ENCODE results near the gene ZNF398.

Gene ZNF398

DNA sequence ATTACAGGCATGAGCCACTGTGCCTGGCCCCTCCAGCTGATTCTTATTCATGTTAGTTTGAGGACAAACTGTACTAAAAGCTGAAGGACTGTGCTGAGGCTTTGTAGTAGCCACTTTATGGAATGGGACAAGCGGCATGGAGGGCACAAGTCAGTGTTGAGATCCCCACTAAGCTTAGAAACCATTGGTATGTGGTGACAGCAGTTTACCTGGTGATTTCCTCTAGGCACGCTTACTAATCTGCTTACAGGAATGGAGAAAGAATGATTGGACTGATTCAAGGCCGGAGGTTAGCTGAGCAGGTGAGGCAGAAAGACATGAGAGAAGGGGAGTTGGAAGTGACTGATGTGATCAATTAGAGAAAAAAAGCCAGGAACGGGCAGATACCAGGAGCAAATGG is 3.7 kb downstream of the ZNF398 start:
- DNase-seq (ENCODE audit: low read depth, low spot score), result no peak

DNA sequence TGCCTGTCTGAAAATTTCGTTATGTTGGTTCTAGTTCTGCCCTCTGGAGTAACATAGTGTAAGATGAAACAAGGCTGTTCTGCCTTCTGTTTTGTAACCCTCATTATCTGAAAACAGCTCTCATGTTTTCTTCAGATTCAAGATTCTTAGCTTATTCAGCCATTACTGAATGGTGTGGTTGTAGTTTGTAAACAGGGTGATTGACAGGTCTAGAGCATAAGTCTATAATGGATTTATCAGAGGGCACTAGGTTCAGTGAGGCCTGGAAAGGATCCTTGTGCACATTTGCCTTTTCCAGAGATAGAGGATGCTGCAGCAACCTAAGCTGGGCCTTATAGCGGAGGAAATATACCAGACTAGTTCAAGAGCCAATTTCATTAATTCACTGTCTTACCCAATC is 6.1 kb downstream of the ZNF398 start:
- no peak for DNase-seq (ENCODE audit: low read depth, low spot score)

DNA sequence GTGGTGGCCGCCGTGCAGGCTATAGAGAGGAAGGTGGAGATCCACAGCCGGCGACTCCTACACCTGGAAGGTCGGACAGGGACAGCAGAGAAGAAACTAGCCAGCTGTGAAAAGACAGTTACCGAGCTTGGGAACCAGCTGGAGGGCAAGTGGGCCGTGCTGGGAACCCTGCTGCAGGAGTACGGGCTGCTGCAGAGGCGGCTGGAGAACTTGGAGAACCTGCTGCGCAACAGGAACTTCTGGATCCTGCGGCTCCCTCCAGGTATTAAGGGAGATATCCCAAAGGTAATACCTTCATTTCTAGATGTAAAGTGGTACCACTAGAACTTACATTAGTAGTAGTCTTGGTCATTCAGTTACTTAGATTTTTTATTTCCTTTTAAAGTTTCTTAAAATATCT is 6.8 kb downstream of the ZNF398 start:
- DNase-seq (ENCODE audit: low read depth, low spot score), result no peak

DNA sequence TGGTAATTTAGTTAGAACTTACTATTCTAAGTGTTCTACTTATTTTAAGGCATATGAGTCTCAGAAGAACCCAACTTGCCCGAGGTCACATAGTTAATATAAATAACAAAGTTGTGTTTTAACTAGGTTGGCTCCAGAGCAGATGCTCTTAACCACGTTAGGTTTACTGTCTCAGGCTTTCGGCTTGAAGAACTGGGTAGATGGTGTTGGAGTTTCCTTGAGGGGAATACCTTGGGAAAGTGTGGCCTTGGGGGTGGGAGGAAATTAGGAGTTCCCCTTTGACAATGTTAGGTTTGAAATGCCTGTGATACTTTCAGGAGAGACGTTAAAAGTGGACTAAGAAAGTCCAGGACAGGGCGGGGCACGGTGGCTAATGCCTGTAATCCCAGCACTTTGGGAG is 9.6 kb downstream of the ZNF398 start:
- DNase-seq (ENCODE audit: low read depth, low spot score), result no peak

DNA sequence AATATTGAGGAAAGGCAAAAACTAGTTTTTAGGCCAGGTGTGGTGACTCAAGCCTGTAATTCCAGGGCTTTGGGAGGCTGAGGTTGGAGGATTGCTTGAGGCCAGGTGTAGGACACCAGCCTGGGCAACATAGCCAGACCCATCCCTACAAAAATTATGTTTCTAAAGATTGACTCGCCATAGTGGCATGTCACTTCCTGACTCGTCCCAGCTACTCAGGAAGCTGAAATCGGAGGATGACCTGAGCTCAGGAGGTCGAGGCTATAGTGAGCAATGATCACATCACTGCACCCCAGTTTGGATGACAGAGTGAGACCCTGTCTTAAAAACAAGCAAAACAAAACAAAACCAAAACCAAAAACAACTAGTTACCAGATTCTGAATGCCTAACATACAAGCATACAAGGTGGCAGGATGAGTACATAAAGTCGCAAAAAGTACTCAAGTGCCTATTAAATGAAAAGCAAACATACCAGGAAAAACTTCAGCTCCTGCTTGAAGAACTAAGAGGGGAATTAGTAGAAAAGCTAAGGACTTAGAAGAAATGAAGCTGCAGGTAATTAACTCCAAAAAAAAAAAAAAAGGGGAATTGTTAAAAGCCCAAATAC is 14.1 kb downstream of the ZNF398 start:
- DNase-seq (ENCODE audit: low read depth, low spot score), result no peak

DNA sequence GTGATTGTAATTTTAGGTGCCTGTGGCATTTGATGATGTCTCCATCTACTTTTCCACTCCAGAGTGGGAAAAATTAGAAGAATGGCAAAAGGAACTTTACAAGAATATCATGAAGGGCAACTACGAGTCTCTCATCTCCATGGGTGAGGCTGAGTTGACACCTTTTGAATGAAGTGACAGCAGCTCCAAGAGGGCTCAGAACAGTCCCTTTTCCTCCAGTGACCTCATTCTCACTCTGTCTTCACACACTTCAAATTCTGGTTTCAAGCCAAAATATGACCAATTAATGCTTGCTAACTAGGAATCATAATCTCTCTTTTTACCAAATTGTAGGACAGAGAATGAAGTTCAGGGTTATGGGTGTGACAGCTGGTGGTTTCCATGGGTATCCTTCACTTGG is 18.9 kb downstream of the ZNF398 start:
- DNase-seq (ENCODE audit: low read depth, low spot score), result no peak

DNA sequence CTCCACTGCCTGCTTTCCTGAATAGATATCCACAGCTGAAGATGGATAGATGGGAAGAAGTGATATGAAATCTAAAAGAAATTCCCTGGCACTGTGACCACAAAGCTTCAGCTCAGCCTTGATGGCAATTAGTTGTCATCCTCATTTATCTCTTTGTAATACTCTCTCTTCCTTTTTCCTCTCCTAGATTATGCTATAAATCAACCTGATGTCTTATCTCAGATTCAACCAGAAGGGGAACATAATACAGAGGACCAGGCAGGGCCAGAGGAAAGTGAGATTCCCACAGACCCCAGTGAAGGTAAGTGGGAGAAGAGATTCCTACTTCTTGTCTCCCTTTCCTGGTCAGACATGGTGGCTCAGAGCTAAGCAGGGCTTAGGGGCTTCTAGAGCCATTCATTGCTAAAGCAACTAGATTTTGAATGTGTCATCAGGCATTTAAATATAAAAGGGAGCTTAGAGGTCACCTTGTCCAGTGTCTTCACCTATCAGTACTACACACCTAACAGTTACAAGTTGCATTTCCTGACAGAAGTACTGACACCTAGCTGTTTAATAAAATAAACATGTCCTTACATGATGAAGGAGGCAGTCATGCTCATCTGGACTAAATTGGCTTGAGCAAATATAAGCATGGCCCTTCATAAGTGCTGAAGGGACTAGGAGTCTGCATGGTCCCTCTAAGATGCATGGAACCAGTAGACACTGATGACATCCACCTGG is 19.5 kb downstream of the ZNF398 start:
- no peak for DNase-seq (ENCODE audit: low read depth, low spot score)

DNA sequence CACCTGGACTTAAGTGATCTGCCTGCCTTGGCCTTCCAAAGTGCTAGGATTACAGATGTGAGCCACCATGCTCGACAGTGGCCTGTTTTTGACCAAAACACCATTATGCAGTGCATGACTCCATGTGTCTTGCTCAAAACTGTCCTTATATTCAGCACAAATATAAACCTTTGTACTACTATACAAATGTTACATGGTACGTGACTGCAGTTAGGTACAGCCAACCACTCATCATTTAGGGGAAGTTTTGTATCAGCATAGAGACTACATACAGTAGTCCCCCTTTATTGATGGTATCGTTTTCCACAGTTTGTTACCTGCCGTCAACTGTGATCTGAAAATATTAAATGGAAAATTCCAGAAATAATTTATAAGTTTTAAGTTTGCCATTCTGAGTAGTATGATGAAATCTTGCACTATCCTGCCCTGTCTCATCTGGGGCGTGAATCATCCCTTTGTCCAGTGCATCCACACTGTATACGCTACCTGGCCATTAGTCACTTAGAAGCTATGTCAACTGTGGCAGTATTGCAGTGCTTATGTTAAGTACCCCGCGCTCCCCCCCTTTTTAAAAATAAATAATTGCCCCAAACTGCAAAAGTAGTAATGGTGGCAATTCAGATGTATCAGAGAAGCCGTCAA is 24.8 kb downstream of the ZNF398 start:
- DNase-seq (ENCODE audit: low read depth, low spot score), result no peak

DNA sequence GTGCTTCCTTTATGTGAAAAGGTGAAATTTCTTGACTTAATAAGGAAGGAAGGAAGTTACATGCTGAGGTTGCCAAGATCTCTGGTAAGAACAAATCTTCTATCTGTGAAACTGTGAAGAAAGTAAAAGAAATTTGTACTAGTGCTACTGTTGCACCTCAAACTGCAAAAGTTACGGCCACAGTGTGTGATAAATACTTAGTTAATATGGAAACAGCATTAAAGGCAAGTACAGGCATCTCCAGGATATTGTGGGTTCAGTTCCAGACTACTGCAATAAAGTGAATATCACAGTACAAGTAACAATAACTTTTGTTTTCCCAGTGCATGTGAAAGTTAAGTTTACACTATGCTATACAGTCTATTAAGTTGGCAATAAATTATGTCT is 25.3 kb downstream of the ZNF398 start:
- DNase-seq (ENCODE audit: low read depth, low spot score), result no peak

DNA sequence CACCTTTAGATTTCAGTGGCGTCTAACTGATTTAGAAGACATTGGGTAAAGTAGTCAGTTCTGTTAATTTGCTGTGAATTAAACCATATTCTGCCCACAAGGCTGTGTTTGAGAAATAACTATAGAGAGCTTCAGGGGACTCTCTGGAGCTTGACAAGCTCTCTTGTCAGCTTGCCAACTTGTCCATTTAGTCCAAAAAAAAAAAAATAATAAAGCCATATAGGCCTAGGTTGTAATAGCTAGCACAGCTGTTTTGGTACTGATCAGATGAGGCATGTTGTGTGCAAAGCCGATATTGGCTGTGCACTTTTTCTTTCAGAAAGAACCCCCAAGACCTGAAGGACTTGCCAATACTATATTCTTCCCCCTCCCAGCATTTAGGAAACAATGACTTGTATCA is 27.9 kb downstream of the ZNF398 start:
- DNase-seq (ENCODE audit: low read depth, low spot score), result no peak

DNA sequence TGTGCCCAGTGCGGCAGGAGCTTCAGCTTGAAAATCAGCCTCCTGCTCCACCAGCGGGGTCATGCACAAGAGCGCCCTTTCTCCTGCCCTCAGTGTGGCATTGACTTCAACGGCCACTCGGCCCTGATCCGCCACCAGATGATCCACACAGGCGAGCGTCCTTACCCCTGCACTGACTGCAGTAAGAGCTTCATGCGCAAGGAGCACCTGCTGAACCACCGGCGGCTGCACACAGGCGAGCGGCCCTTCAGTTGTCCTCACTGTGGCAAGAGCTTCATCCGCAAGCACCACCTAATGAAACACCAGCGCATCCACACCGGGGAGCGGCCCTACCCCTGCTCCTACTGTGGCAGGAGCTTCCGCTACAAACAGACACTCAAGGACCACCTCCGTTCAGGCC is 32.0 kb downstream of the ZNF398 start:
- no peak for DNase-seq (ENCODE audit: low read depth, low spot score)

DNA sequence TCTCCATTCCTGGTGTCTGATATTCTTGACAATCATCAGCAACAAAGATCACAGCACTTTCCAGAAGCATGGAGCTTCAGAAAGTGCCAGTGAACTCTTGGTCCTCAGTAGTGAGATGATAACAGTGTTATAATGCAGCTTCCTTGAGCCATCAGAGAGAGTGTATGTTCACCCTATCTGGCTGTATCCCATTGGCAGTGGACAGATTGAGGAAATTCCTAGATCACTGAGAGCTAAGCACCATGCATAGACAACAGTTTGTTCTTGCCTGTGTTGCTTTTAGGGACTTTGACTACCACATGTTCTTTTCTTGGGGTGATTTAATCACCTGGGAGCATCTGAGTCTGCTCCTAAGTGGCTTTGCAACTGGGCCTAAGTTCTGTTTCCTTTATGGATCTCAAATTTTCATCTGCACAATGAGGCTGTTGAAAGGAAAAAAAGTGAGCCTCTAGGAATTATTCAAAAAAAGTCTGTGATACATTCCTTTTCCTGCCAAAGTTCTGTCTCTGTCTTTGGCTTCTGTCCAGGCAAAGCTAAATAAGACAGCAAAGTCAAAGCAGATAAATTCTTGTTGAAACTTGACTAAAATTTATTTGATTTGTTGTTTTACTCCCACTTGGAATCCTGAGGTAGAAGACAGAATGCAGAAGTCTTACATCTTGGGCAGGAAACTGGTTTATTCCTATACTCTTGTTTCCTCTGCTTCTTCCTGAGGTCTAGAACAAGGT is 33.6 kb downstream of the ZNF398 start:
- no peak for DNase-seq (ENCODE audit: low read depth, low spot score)

DNA sequence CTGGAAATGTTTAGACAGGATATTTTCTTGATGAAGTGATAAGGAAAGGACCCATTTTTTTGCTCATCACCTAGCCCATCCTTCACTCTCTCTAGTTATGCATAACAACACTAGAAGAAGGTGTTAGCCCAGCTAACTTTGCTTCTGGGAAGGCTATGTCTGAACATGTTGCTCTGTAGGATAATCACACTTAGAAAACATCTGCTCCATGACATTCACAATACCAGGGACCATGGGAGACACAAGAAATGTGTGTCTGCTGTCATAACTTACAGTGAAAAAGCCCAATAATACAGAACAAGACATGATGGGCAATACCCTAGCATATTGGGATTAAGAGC is 34.2 kb downstream of the ZNF398 start:
- DNase-seq (ENCODE audit: low read depth, low spot score), result no peak

DNA sequence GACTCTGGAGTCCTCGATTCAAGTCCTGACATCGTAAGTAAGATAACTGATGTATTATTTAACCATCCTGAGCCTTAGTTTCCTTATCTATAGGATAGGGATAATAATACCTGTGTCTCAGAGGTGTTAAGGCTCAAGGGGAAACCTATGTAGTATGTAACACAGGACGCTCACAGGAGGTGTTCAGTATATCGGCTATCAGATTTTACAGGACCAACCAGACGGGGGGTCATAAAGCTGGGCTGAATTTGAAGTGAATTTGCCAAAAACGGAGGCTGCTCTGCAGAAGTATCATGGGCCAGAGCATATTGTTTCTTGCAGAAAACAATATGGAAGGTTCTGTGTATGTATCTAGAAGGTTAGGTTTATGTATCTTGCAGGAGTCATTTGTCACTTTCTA is 37.0 kb downstream of the ZNF398 start:
- no peak for DNase-seq (ENCODE audit: low read depth, low spot score)

DNA sequence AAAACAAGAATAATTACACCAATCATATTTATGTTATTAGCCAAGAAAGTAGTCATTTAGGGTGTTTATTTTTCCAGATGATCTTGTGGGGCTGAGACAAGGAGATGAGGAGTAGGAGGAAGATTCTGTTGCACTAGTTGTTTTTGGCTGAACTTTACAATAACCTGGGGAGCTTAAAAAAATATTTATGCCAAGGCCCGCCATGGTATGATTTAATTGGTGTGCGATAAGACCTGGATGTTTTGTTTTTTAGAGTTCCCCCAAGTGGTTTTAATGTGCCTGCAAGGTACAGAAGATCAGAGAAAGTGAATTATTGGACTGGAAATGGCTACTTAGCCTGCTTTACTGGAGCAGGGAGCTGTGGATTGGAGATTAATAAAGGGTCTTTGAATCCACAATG is 41.0 kb downstream of the ZNF398 start:
- no peak for DNase-seq (ENCODE audit: low read depth, low spot score)

DNA sequence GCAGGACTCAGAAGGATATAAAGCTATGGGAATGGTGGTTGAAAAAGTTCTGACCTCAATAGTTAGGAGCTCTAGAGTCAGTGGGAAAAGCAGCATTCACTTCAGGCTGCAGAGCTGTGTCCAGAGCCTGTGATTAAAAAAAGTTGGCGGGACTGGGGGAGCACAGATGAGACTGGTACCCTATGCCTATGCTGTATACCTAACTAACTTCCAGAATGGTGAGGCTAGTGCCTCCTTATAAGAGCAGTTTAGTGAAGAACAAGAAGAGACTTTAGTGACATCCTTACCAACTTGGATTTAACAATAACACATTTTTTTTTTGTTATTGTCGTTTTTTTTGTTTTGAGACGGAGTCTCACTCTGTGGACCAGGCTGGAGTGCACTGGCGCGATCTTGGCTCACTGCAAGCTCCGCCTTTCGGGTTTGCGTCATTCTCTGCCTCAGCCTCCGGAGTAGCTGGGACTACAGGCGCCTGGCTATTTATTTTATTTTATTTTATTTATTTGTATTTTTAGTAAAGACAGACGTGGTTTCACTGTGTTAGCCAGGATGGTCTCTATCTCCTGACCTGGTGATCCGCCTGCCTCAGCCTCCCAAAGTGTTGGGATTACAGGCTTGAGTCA is 41.5 kb downstream of the ZNF398 start:
- no peak for DNase-seq (ENCODE audit: low read depth, low spot score)

DNA sequence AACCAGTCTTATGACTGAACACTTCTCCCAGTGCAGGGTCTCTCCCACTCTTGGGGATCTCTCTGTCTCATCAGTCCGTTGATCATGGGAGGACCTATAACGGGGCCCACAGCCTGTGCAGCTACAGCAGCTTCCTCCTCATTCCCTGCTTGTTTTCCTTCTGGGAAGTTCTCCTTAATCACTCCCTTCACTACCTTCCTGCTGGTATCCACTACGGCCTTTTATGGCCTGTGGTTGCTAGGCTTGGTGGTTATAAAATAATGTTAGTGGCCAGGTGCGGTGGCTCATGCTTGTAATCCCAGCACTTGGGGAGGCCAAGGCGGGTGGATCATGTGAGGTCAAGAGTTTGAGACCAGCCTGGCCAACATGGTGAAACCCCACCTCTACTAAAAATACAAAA is 44.6 kb downstream of the ZNF398 start:
- no peak for DNase-seq (ENCODE audit: low read depth, low spot score)

DNA sequence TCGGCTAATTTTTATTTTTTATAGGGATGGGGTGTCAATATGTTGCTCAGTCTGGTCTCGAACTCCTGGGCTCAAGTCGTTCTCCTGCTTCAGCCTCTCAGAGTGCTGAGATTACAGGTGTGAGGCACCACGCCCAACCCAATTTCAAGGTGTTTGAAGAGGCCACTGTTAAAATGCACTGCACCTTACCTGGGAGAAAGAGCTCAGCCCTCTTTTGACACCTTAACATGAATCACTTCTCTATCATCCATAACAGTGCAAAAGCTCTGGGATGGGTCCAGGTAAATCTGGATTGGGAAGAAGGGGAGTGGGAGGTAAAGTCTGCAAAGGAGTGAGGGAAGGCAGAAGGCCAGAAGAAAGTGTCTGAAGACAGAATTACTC is 47.5 kb downstream of the ZNF398 start:
- no peak for DNase-seq (ENCODE audit: low read depth, low spot score)

DNA sequence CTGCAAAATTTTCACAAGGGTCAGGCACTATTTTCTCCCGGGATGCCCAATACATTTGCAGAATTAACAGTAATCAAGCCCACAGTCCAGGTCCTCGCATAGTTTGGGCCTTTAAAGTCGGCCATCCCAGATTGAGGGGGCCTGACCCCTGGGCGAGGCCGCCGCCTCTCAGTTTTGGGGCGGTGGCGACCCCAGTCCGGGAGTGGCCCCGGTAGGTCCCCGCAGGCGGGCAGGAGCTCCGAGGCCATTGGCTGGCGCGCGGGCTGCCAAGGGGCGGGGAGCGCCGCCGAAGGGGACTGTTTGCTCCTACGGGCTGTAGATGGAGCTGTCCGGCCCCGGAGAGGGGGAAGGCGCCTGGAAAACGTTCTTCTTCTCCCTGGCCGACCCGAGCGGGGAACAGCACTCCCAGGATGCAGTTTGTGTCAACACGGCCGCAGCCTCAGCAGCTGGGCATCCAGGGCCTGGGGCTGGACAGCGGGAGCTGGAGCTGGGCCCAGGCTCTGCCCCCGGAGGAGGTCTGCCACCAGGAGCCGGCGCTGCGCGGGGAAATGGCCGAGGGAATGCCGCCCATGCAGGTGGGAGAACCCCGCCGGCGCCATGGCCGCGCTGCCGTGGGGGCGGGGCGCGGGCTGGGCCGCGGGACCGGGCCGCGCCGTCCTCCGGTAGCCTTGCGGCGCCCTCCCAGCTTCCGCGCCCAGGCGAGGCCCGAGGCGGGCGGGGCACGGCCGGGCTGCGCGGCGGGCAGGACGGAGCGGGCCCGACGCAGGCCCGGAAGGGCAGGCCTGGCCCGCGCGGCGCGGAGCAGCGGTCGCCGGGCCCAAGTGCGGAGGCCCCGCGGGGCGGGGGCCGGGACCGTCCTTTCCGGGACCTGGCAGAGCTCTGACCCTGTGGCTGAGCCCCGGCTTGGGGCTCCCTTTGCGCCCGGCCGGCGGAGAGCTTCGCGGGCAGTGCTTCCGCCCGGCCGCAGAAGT is 48.2 kb downstream of the ZNF398 start, which contains the start of gene ZNF282:
TSS of gene ZNF282 (plus strand) at position 367 of the 971 bp plus-strand sequence. CDS start at position 411, 44 bp downstream.
- DNase-seq (ENCODE audit: low read depth, low spot score), result peak; percentile 78

DNA sequence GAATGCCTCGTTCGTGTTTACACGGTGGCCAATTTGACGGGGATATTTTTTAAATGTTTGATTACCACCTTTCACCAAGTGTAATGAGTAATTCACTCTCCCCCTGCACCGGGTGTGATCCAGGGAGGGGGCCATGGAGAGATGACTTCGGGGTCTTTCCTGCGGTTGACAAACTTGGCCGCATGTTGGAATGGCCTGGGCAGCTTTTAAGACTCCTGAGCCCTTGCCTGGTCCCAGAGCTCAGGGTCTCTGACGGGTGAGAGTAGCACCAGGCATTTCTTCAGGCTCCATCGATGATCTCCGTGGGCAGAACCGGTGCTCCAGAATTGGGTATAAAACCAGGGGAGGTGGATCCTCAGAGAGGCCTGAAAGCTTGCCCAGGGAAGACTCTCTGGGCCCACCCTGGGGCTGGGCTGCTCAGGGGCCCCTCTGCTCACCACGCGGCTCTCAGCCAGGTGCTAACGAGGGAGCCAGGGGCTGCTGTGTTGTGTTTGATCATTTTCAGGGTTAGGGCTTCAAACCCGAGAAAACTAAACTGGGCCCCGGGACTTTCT is 49.0 kb downstream of the ZNF398 start:
- no peak for DNase-seq (ENCODE audit: low read depth, low spot score)

DNA sequence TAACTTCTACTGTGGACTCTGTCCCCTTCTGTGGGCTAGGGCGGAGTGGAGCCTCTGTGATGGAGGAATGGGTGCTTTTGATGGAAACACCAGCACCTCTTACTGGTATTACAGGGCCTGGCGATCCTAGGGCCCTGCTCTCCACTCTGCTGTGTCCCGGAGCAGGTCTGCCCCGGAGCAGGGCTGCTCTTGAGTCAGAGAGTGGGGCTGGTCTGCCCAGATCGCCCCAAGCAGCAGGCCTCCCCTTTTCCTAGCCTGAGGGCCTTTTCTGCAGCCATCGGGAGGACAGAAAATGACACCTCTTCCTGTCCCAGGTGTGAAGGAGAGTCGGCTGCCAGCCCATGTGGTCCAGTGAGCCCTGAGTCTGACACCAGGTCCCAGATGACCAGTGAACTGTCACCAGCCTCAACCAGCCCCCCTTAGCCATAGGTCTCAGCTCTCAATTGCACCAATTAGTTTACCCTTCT is 49.5 kb downstream of the ZNF398 start:
- DNase-seq (ENCODE audit: low read depth, low spot score), result no peak
